IMR-90 (cell line): ENCODE measurements around the gene VPS39. TPM values are rescaled to one million over a fixed set of nuclear protein-coding genes. Genes with fewer than 3 reads are reported as not detected.

Source experiments
- ATAC-seq: fragments of 200-7000 bp; cut with Tn5 transposase; 2 replicates; pipeline ENCODE4 v1.9.1; 2020; ENCODE audit warnings: low read depth, mild to moderate bottlenecking, moderate library complexity
- BruUV-seq: library from RNA; stranded (reverse); fragments of 400-500 nt; replicated peaks from 2 replicates; lab custom pipeline; 2021; lab: Mats Ljungman, UMichigan
- CTCF ChIA-PET: fragments of 300-600 bp; formaldehyde crosslinking; extraction: SDS; loops from one replicate; lab custom pipeline; 2021; ENCODE audit warnings: antibody characterized with exemption; lab: Yijun Ruan, JAX
- POLR2A ChIA-PET: fragments of 300-600 bp; sonication (Branson Sonifier 250); formaldehyde crosslinking; loops from one replicate; lab custom pipeline; 2022; ENCODE audit warnings: antibody characterized with exemption; ENCODE audit not compliant: unreplicated experiment; lab: Charles Lee
- DNase-seq: peaks from one replicate; pipeline ENCODE4 v3.0.0; 2013
- H2AFZ ChIP-seq: replicated peaks from 2 replicates; pipeline ENCODE3; 2013; ENCODE audit warnings: low read length, mild to moderate bottlenecking; ENCODE audit not compliant: poor library complexity
- H2AK5ac ChIP-seq: 2 replicates; pipeline ENCODE4 v1.6.1; 2013; ENCODE audit warnings: low read depth, low read length, inconsistent platforms
- H2AK9ac ChIP-seq: replicated peaks from 2 replicates; pipeline ENCODE3; 2013; ENCODE audit warnings: mild to moderate bottlenecking, low read depth, low read length, moderate library complexity; ENCODE audit not compliant: poor library complexity
- H2BK120ac ChIP-seq: 2 replicates; pipeline ENCODE4 v1.6.1; 2013; ENCODE audit warnings: low read depth, low read length, inconsistent platforms
- H2BK15ac ChIP-seq: 3 replicates; pipeline ENCODE4 v1.6.1; 2013; ENCODE audit warnings: low read depth, low read length, inconsistent platforms
- H2BK20ac ChIP-seq: 2 replicates; pipeline ENCODE4 v1.6.1; 2013; ENCODE audit warnings: low read depth, mild to moderate bottlenecking, inconsistent platforms, low read length, moderate library complexity
- H2BK5ac ChIP-seq: 2 replicates; pipeline ENCODE4 v1.6.1; 2013; ENCODE audit warnings: mild to moderate bottlenecking, low read depth, low read length, inconsistent platforms; ENCODE audit not compliant: poor library complexity, severe bottlenecking
- H3K14ac ChIP-seq: replicated peaks from 2 replicates; pipeline ENCODE4 v1.6.1; 2013; ENCODE audit warnings: low read depth, low read length, inconsistent platforms
- H3K18ac ChIP-seq: 2 replicates; pipeline ENCODE4 v1.6.1; 2013; ENCODE audit warnings: low read depth, low read length, control low read depth
- H3K23ac ChIP-seq: 2 replicates; pipeline ENCODE4 v1.6.1; 2013; ENCODE audit warnings: low read depth, low read length, inconsistent platforms
- H3K27ac ChIP-seq: 2 replicates; pipeline ENCODE4 v1.5.1; 2013; ENCODE audit warnings: mild to moderate bottlenecking, control low read depth, low read length; ENCODE audit not compliant: insufficient read depth
- H3K27me3 ChIP-seq: 2 replicates; pipeline ENCODE4 v1.6.1; 2013; ENCODE audit warnings: low read length; ENCODE audit not compliant: control insufficient read depth, insufficient read depth
- H3K36me3 ChIP-seq: 2 replicates; pipeline ENCODE4 v1.6.1; 2013; ENCODE audit warnings: low read length, mixed read lengths; ENCODE audit not compliant: control insufficient read depth, insufficient read depth
- H3K4ac ChIP-seq: 2 replicates; pipeline ENCODE4 v1.6.1; 2013; ENCODE audit warnings: low read depth, low read length, inconsistent platforms
- H3K4me1 ChIP-seq: 2 replicates; pipeline ENCODE4 v1.6.1; 2013; ENCODE audit warnings: low read length, mixed read lengths; ENCODE audit not compliant: control insufficient read depth, insufficient read depth
- H3K4me2 ChIP-seq: 2 replicates; pipeline ENCODE4 v1.6.1; 2013; ENCODE audit warnings: low read depth, mild to moderate bottlenecking, control low read depth, low read length, moderate library complexity
- H3K4me3 ChIP-seq: 2 replicates; pipeline ENCODE4 v1.5.1; 2013; ENCODE audit warnings: low read depth, mild to moderate bottlenecking, control low read depth, low read length, moderate library complexity; ENCODE audit not compliant: insufficient read depth
- H3K56ac ChIP-seq: 2 replicates; pipeline ENCODE4 v1.6.1; 2013; ENCODE audit warnings: low read length, inconsistent platforms; ENCODE audit not compliant: insufficient read depth; ENCODE audit errors: extremely low read depth
- H3K79me1 ChIP-seq, 2 experiments: 2 replicates each; pipeline ENCODE4 v1.6.1; 2013; ENCODE audit warnings: low read length in 2 of 2, inconsistent platforms in 1 of 2, low read depth in 1 of 2
- H3K9ac ChIP-seq: 2 replicates; pipeline ENCODE4 v1.6.1; 2013; ENCODE audit warnings: low read depth, low read length, control low read depth
- H3K9me1 ChIP-seq: 2 replicates; pipeline ENCODE4 v1.6.1; 2013; ENCODE audit warnings: low read length, inconsistent platforms; ENCODE audit not compliant: insufficient read depth
- H3K9me3 ChIP-seq: 2 replicates; pipeline ENCODE4 v1.6.1; 2013; ENCODE audit warnings: low read length; ENCODE audit not compliant: control insufficient read depth, insufficient read depth
- H4K20me1 ChIP-seq: 2 replicates; pipeline ENCODE4 v1.6.1; 2013; ENCODE audit warnings: low read length, inconsistent platforms; ENCODE audit not compliant: insufficient read depth
- H4K5ac ChIP-seq: 2 replicates; pipeline ENCODE4 v1.6.1; 2013; ENCODE audit warnings: mild to moderate bottlenecking, low read depth, low read length, control low read depth
- H4K8ac ChIP-seq, 2 experiments: 2 replicates each; pipeline ENCODE4 v1.6.1; 2013; ENCODE audit warnings: low read depth in 2 of 2, low read length in 2 of 2, control low read depth in 1 of 2, inconsistent platforms in 1 of 2
- H4K91ac ChIP-seq: 2 replicates; pipeline ENCODE4 v1.6.1; 2013; ENCODE audit warnings: low read depth, low read length, inconsistent platforms; ENCODE audit not compliant: insufficient read depth
- BHLHE40 ChIP-seq: fragments of 150-350 bp; IDR thresholded peaks from 2 replicates; pipeline ENCODE4 v1.6.1; 2016; ENCODE audit warnings: mild to moderate bottlenecking, low read depth, low read length
- CEBPB ChIP-seq: IDR thresholded peaks from 2 replicates; pipeline ENCODE4 v1.6.1; 2012; ENCODE audit warnings: low read depth, low read length, improper control_type of control experiment
- CHD1 ChIP-seq: IDR thresholded peaks from 2 replicates; pipeline ENCODE4 v1.6.1; 2012; ENCODE audit warnings: low read depth, low read length, improper control_type of control experiment
- FOS ChIP-seq: fragments of 150-350 bp; IDR thresholded peaks from 2 replicates; pipeline ENCODE4 v1.6.1; 2016; ENCODE audit warnings: low read depth, low read length
- MAFK ChIP-seq: IDR thresholded peaks from 2 replicates; pipeline ENCODE4 v1.6.1; 2012; ENCODE audit warnings: low read depth, low read length, improper control_type of control experiment
- MAZ ChIP-seq: IDR thresholded peaks from 2 replicates; pipeline ENCODE4 v1.6.1; 2012; ENCODE audit warnings: low read depth, mild to moderate bottlenecking, low read length, improper control_type of control experiment, moderate library complexity, borderline replicate concordance
- MXI1 ChIP-seq: IDR thresholded peaks from 2 replicates; pipeline ENCODE4 v1.6.1; 2012; ENCODE audit warnings: low read depth, mild to moderate bottlenecking, low read length, moderate library complexity, borderline replicate concordance
- NFE2L2 ChIP-seq: fragments of 150-350 bp; IDR thresholded peaks from 2 replicates; pipeline ENCODE4 v1.6.1; 2016; ENCODE audit warnings: low read depth, mild to moderate bottlenecking, low read length
- POLR2A ChIP-seq: IDR thresholded peaks from 2 replicates; pipeline ENCODE4 v1.6.1; 2012; ENCODE audit warnings: mild to moderate bottlenecking, low read depth, low read length
- RAD21 ChIP-seq: IDR thresholded peaks from 2 replicates; pipeline ENCODE4 v1.6.1; 2012; ENCODE audit warnings: low read length, improper control_type of control experiment
- RCOR1 ChIP-seq: IDR thresholded peaks from 2 replicates; pipeline ENCODE4 v1.6.1; 2012; ENCODE audit warnings: mild to moderate bottlenecking, low read length, improper control_type of control experiment; ENCODE audit not compliant: insufficient replicate concordance
- RFX5 ChIP-seq: IDR thresholded peaks from 2 replicates; pipeline ENCODE4 v1.8.0; 2012; ENCODE audit warnings: low read depth, mild to moderate bottlenecking, low read length, moderate library complexity
- SMC3 ChIP-seq: fragments of 150-350 bp; IDR thresholded peaks from 2 replicates; pipeline ENCODE4 v1.6.1; 2016; ENCODE audit warnings: low read depth, mild to moderate bottlenecking, antibody characterized with exemption, low read length, moderate library complexity
- WGBS, 2 experiments: methylation state at CpG; one replicate each; pipeline versions ENCODE4 v1.1.5 to v1.1.7; 2013; ENCODE audit warnings: missing lambda C conversion rate in 2 of 2; ENCODE audit not compliant: insufficient read length in 1 of 2; ENCODE audit errors: extremely low coverage in 2 of 2; 5-methylcytosine and 5-hydroxymethylcytosine counted together
- dilution Hi-C: fragments of 300-500 bp; cut with HindIII; formaldehyde crosslinking; loops from one replicate; pipeline ENCODE4 v1.14.3; 2018; ENCODE audit warnings: low sequenced_read_pairs; ENCODE audit not compliant: unreplicated experiment
- in situ Hi-C: fragments of 300-500 bp; cut with MboI; formaldehyde crosslinking; loops from 3 replicates; pipeline ENCODE4 v1.14.3; 2019; ENCODE audit warnings: low sequenced_read_pairs, inconsistent platforms, mixed read lengths
- intact Hi-C: fragments of 100-400 bp; cut with micrococcal nuclease; formaldehyde crosslinking; loops from 2 replicates; pipeline ENCODE4 v1.10.0; 2022
- polyA plus RNA-seq, 3 experiments: library from polyadenylated mRNA; depleted of rRNA; stranded (reverse); fragments of >200 nt; gene quantifications; 2 replicates each; pipeline ENCODE4 v1.2.3, GENCODE V29; 2012; ENCODE audit warnings: low replicate concordance in 1 of 3
- total RNA-seq: library from RNA; depleted of rRNA; stranded (reverse); fragments of >200 nt; gene quantifications from 2 replicates; pipeline ENCODE4 v1.2.3, GENCODE V29; 2012
- TF ChIP-seq, protein P1 (sequence below): fragments of 150-350 bp; IDR thresholded peaks from 2 replicates; pipeline ENCODE4 v1.6.1; 2017; ENCODE audit warnings: mild to moderate bottlenecking, antibody characterized with exemption, low read length, low read depth
- TF ChIP-seq, protein P2 (sequence below): fragments of 150-350 bp; IDR thresholded peaks from 2 replicates; pipeline ENCODE4 v1.6.1; 2016; ENCODE audit warnings: low read depth, mild to moderate bottlenecking, low read length, moderate library complexity, borderline replicate concordance
- TF ChIP-seq, protein P3 (sequence below): conservative IDR thresholded peaks from 2 replicates; pipeline ENCODE4 v1.5.1; 2012; ENCODE audit warnings: mild to moderate bottlenecking, low read depth, low read length, improper control_type of control experiment

VPS39 gene
- total and polyA plus RNA-seq, 2 of the 4 experiments (the other 2 are of a cell fraction), result 49.7 to 52.2 TPM

DNA sequence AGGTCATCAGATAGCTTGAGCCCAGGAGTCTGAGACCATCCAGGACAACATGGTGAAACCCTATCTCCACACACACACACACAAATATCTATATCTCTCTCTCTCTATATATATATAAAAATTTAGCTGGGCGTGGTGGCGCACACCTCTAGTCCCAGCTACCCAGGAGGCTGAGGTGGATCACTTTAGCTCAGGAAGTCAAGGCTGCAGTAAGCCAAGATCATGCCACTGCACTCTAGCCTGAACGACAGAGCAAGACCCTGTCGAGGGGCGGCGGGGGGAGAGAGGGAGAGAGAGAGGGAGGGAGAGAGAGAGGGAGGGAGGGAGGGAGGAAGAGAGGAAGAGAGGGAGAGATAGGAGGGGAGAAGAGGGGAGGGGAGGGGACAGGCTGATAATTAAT, 79.6 kb downstream of the VPS39 start:
- DNase-seq (no peak), ATAC-seq (no peak)
- H3K27ac ChIP-seq, result no peak overlapping the region
- in situ Hi-C loops, result no loop called here
- no peaks in the 10 kb centered on the region for H3K4me1 ChIP-seq
- no peak overlapping the region for H3K4me2 ChIP-seq
- no peak overlapping the region for H4K91ac ChIP-seq
- H3K9ac ChIP-seq, result no peak overlapping the region
- BruUV-seq, result no TSS peak
- H4K8ac ChIP-seq, result no peak overlapping the region
- H4K5ac ChIP-seq, result no peak overlapping the region
- H3K56ac ChIP-seq, result no peak overlapping the region
- H3K18ac ChIP-seq, result no peak overlapping the region
- TF ChIP-seq, protein P1, sequence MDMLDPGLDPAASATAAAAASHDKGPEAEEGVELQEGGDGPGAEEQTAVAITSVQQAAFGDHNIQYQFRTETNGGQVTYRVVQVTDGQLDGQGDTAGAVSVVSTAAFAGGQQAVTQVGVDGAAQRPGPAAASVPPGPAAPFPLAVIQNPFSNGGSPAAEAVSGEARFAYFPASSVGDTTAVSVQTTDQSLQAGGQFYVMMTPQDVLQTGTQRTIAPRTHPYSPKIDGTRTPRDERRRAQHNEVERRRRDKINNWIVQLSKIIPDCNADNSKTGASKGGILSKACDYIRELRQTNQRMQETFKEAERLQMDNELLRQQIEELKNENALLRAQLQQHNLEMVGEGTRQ, result no peak
- TF ChIP-seq CHD1 (no peak), RAD21 (no peak), FOS (no peak), CEBPB (no peak), RFX5 (no peak), RCOR1 (no peak), BHLHE40 (no peak), POLR2A (no peak), MAFK (no peak), MXI1 (no peak), MAZ (no peak), SMC3 (no peak), NFE2L2 (no peak)
- TF ChIP-seq, protein P2, sequence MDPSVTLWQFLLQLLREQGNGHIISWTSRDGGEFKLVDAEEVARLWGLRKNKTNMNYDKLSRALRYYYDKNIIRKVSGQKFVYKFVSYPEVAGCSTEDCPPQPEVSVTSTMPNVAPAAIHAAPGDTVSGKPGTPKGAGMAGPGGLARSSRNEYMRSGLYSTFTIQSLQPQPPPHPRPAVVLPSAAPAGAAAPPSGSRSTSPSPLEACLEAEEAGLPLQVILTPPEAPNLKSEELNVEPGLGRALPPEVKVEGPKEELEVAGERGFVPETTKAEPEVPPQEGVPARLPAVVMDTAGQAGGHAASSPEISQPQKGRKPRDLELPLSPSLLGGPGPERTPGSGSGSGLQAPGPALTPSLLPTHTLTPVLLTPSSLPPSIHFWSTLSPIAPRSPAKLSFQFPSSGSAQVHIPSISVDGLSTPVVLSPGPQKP, result no peak
- TF ChIP-seq, protein P3, sequence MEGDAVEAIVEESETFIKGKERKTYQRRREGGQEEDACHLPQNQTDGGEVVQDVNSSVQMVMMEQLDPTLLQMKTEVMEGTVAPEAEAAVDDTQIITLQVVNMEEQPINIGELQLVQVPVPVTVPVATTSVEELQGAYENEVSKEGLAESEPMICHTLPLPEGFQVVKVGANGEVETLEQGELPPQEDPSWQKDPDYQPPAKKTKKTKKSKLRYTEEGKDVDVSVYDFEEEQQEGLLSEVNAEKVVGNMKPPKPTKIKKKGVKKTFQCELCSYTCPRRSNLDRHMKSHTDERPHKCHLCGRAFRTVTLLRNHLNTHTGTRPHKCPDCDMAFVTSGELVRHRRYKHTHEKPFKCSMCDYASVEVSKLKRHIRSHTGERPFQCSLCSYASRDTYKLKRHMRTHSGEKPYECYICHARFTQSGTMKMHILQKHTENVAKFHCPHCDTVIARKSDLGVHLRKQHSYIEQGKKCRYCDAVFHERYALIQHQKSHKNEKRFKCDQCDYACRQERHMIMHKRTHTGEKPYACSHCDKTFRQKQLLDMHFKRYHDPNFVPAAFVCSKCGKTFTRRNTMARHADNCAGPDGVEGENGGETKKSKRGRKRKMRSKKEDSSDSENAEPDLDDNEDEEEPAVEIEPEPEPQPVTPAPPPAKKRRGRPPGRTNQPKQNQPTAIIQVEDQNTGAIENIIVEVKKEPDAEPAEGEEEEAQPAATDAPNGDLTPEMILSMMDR, result no peak
- H3K79me1 ChIP-seq, result no peaks in the 10 kb centered on the region
- H3K23ac ChIP-seq, result no peak overlapping the region
- no peak overlapping the region for H3K4ac ChIP-seq
- no peak overlapping the region for H2AK9ac ChIP-seq
- no peak overlapping the region for H3K14ac ChIP-seq
- H2AFZ ChIP-seq, result no peak overlapping the region
- no peaks in the 10 kb centered on the region for H4K20me1 ChIP-seq
- peaks cover 46% of the 10 kb centered on the region for H3K27me3 ChIP-seq
- no peak overlapping the region for H2BK20ac ChIP-seq
- intact Hi-C loops, result no loop called here
- ChIA-PET CTCF (no interaction called here), POLR2A (no interaction called here)
- H3K9me1 ChIP-seq, result no peaks in the 10 kb centered on the region
- WGBS, 2 experiments, result no CpG with 5 or more reads among the region's 6 CpGs
- dilution Hi-C loops, result no loop called here
- H3K9me3 ChIP-seq, result no peaks in the 10 kb centered on the region
- H2BK120ac ChIP-seq, result no peak overlapping the region
- H2BK5ac ChIP-seq, result no peak overlapping the region
- no peaks in the 10 kb centered on the region for H3K36me3 ChIP-seq
- H3K4me3 ChIP-seq, result no peak overlapping the region
- H2AK5ac ChIP-seq, result no peak overlapping the region
- H2BK15ac ChIP-seq, result no peak overlapping the region
